Endothelial cell of umbilical vein (primary cell): ENCODE results near the gene AGRP. TPM values are rescaled to one million over a fixed set of nuclear protein-coding genes. Genes with fewer than 3 reads are reported as not detected.

Source experiments
- BruUV-seq: library from RNA; stranded (reverse); fragments of 400-500 nt; replicated peaks from 2 replicates; lab custom pipeline; 2021; lab: Mats Ljungman, UMichigan
- CTCF ChIA-PET: fragments of 300-600, 350-600 bp; sonication (Branson Sonifier 250); formaldehyde crosslinking; loops from one replicate; lab custom pipeline; 2021; ENCODE audit warnings: antibody characterized with exemption, inconsistent platforms; lab: Charles Lee
- POLR2A ChIA-PET: fragments of 300-600, 350-600 bp; sonication (Branson Sonifier 250); formaldehyde crosslinking; loops from one replicate; lab custom pipeline; 2021; ENCODE audit warnings: antibody characterized with exemption, inconsistent platforms; lab: Charles Lee
- DNase-seq: peaks from one replicate; pipeline ENCODE4 v3.0.0-alpha.2; 2011; ENCODE audit warnings: low read depth, low spot score
- FAIRE-seq: peaks from 2 replicates; lab custom pipeline; 2011; peaks lifted over from hg19 to GRCh38; lab: Jason Lieb, UNC
- H2AFZ ChIP-seq: 2 replicates; pipeline ENCODE4 v1.6.0; 2012; ENCODE audit warnings: low read depth, low read length, control low read depth, inconsistent platforms
- H3K27ac ChIP-seq: 2 replicates; pipeline ENCODE4 v1.5.1; 2011; ENCODE audit warnings: low read depth, mild to moderate bottlenecking, control low read depth, low read length, moderate library complexity; ENCODE audit not compliant: insufficient read depth
- H3K27me3 ChIP-seq, 2 experiments: 2 replicates each; pipeline versions ENCODE4 v1.6.0 to v1.6.1; 2011; ENCODE audit warnings: low read length in 2 of 2, mixed read lengths in 1 of 2; ENCODE audit not compliant: control insufficient read depth in 2 of 2, insufficient read depth in 2 of 2
- H3K36me3 ChIP-seq, 2 experiments: 2 replicates in 1 of 2; 3 replicates in 1 of 2; pipeline ENCODE4 v1.5.1; 2011; ENCODE audit warnings: low read length in 2 of 2, mild to moderate bottlenecking in 1 of 2, moderate library complexity in 1 of 2; ENCODE audit not compliant: control insufficient read depth in 2 of 2, insufficient read depth in 2 of 2; ENCODE audit errors: extremely low read depth in 1 of 2
- H3K4me1 ChIP-seq: 3 replicates; pipeline ENCODE4 v1.5.1; 2011; ENCODE audit warnings: mild to moderate bottlenecking, low read length; ENCODE audit not compliant: control insufficient read depth, insufficient read depth; ENCODE audit errors: extremely low read depth
- H3K4me2 ChIP-seq: 2 replicates; pipeline ENCODE4 v1.6.1; 2011; ENCODE audit warnings: low read length, control low read depth, mixed read lengths; ENCODE audit not compliant: insufficient read depth
- H3K4me3 ChIP-seq, 3 experiments: fragments of 200-600 bp in 1 of 3; sonication (generic), shearing (Covaris generic) in 1 of 3; replicated peaks in 1 of 3; 2 replicates each; pipeline ENCODE4 v1.5.1; 2011 to 2016; ENCODE audit warnings: control low read depth in 3 of 3, low read length in 3 of 3, mild to moderate bottlenecking in 2 of 3, inconsistent platforms in 1 of 3, low read depth in 1 of 3, moderate library complexity in 1 of 3; ENCODE audit not compliant: insufficient read depth in 1 of 3
- H3K79me2 ChIP-seq: 2 replicates; pipeline ENCODE4 v1.6.0; 2012; ENCODE audit warnings: low read length, inconsistent platforms; ENCODE audit not compliant: control insufficient read depth, insufficient read depth
- H3K9ac ChIP-seq: replicated peaks from 2 replicates; pipeline ENCODE3; 2011; ENCODE audit warnings: low read length, control low read depth; ENCODE audit not compliant: insufficient read depth; ENCODE audit errors: extremely low read depth
- H3K9me1 ChIP-seq: replicated peaks from 3 replicates; pipeline ENCODE4 v1.6.0; 2011; ENCODE audit warnings: mild to moderate bottlenecking, low read length; ENCODE audit not compliant: control insufficient read depth, insufficient read depth; ENCODE audit errors: extremely low read depth
- H3K9me3 ChIP-seq: replicated peaks from 2 replicates; pipeline ENCODE4 v1.5.1; 2012; ENCODE audit warnings: low read length, inconsistent platforms; ENCODE audit not compliant: control insufficient read depth, insufficient read depth
- H4K20me1 ChIP-seq: replicated peaks from 2 replicates; pipeline ENCODE3; 2011; ENCODE audit warnings: mild to moderate bottlenecking, low read length; ENCODE audit not compliant: control insufficient read depth, insufficient read depth; ENCODE audit errors: extremely low read depth
- CTCF ChIP-seq, 2 donors: IDR thresholded peaks; 1 replicate in 1 of 2; 2 replicates in 1 of 2; pipeline ENCODE4 v1.5.1; 2011; ENCODE audit warnings: low read length in 2 of 2, mild to moderate bottlenecking in 2 of 2, moderate library complexity in 2 of 2, control low read depth in 1 of 2, inconsistent platforms in 1 of 2, low read depth in 1 of 2; ENCODE audit not compliant: insufficient read depth in 1 of 2; ENCODE audit errors: extremely low read depth in 1 of 2
- EZH2 ChIP-seq: IDR thresholded peaks from 2 replicates; pipeline ENCODE4 v1.6.1; 2012; ENCODE audit warnings: borderline replicate concordance, low read depth, mild to moderate bottlenecking, moderate library complexity, low read length, inconsistent platforms; ENCODE audit not compliant: severe bottlenecking
- FOS ChIP-seq: IDR thresholded peaks from 2 replicates; pipeline ENCODE4 v1.6.1; 2011; ENCODE audit warnings: mild to moderate bottlenecking, low read length, moderate library complexity, borderline replicate concordance; ENCODE audit not compliant: insufficient read depth
- GATA2 ChIP-seq: IDR thresholded peaks from 2 replicates; pipeline ENCODE4 v1.7.0; 2011; ENCODE audit warnings: low read depth, mild to moderate bottlenecking, moderate library complexity, mixed read lengths, low read length; ENCODE audit not compliant: insufficient read length, insufficient read depth
- JUN ChIP-seq: IDR thresholded peaks from 2 replicates; pipeline ENCODE4 v1.6.1; 2011; ENCODE audit warnings: borderline replicate concordance, low read depth; ENCODE audit not compliant: insufficient read length, insufficient read depth
- MAX ChIP-seq: IDR thresholded peaks from 2 replicates; pipeline ENCODE4 v1.6.1; 2011; ENCODE audit not compliant: insufficient read depth, insufficient read length
- MYC ChIP-seq: IDR thresholded peaks from one replicate; pipeline ENCODE4 v1.6.1; 2011; ENCODE audit warnings: mild to moderate bottlenecking, low read depth, low read length
- POLR2A ChIP-seq: IDR thresholded peaks from 2 replicates; pipeline ENCODE4 v1.6.1; 2012; ENCODE audit warnings: low read depth, mild to moderate bottlenecking, control low read depth, low read length
- POLR2AphosphoS5 ChIP-seq: IDR thresholded peaks from 2 replicates; pipeline ENCODE4 v1.6.1; 2012; ENCODE audit warnings: low read depth, mild to moderate bottlenecking, control low read depth, low read length, moderate library complexity; ENCODE audit not compliant: insufficient read depth
- dilution Hi-C: fragments of 300-500 bp; cut with MboI; formaldehyde crosslinking; loops from one replicate; pipeline ENCODE4 v1.15.0; 2019; ENCODE audit warnings: low sequenced_read_pairs; ENCODE audit not compliant: extremely low pct_ligation_motif_present
- intact Hi-C: fragments of 100-400 bp; cut with micrococcal nuclease; formaldehyde crosslinking; loops from one replicate; pipeline ENCODE4 v1.10.0; 2022
- polyA plus RNA-seq, 4 experiments: library from polyadenylated mRNA; depleted of rRNA in 3 of 4; stranded (reverse) in 3 of 4; unstranded in 1 of 4; fragments of >200 nt; gene quantifications; 2 replicates each; pipeline versions ENCODE4 v1.2.1 to v1.2.3, GENCODE V29; 2011 to 2012; ENCODE audit warnings: missing spikeins in 1 of 4
- total RNA-seq: library from RNA; stranded (reverse); gene quantifications from 2 replicates; pipeline ENCODE4 v1.2.3, GENCODE V29; 2021

Gene AGRP
- total and polyA plus RNA-seq, 2 donors (not counting 3 experiments of a cell fraction or from before 2014, with no cell fraction given): not detected

GRCh38 chr16:67517155-67517445 is 33.8 kb upstream of the AGRP start:
- ChIA-PET CTCF (interaction anchor here (1.4 to 10.0 kb wide), 3 partner anchors 24 to 35 kb away, joined by 5 to 247 read pairs (median 133); partner anchors contain the start of genes AGRP and ATP6V0D1), POLR2A (no interaction called here)
- dilution Hi-C loops: no loop called here
- H3K27ac ChIP-seq: no peak overlapping the region
- H2AFZ ChIP-seq: no peak overlapping the region
- no peak overlapping the region for H3K9ac ChIP-seq
- H3K4me2 ChIP-seq: no peak overlapping the region
- no peaks in the 10 kb centered on the region for H3K9me3 ChIP-seq
- no peaks in the 10 kb centered on the region for H4K20me1 ChIP-seq
- H3K9me1 ChIP-seq: no peaks in the 10 kb centered on the region
- peaks cover 16% of the 10 kb centered on the region for H3K4me1 ChIP-seq
- H3K27me3 ChIP-seq: no peaks in the 10 kb centered on the region
- no TSS peak for BruUV-seq
- no peaks in the 10 kb centered on the region for H3K36me3 ChIP-seq
- intact Hi-C loops: no loop called here
- H3K79me2 ChIP-seq: no peaks in the 10 kb centered on the region
- no peak overlapping the region for H3K4me3 ChIP-seq
- TF ChIP-seq POLR2AphosphoS5: no peak
- no peak for TF ChIP-seq MYC
- TF ChIP-seq GATA2: no peak
- TF ChIP-seq CTCF (IDR thresholded peaks at IDR 0.05; ENCODE audit: extremely low read depth in 1 of 2, insufficient read depth in 1 of 2, low read depth in 1 of 2, low read length in 2 of 2): no peak
- TF ChIP-seq FOS: no peak
- no peak for TF ChIP-seq POLR2A
- no peak for TF ChIP-seq MAX
- no peak for TF ChIP-seq JUN
- no peak for TF ChIP-seq EZH2
- no peak for FAIRE-seq
- no peak for DNase-seq
